Neural crest cell (in vitro differentiated cells): ENCODE results near the gene D2HGDH. TPM values are rescaled to one million over a fixed set of nuclear protein-coding genes. Genes with fewer than 3 reads are reported as not detected.

Experiments
- DNase-seq: peaks from one replicate; pipeline ENCODE4 v3.0.0; 2021; ENCODE audit warnings: low read depth, mixed read lengths, low spot score
- H3K27ac Mint-ChIP-seq: one replicate; pipeline ENCODE4 v1.8.0; 2021; ENCODE audit warnings: mild to moderate bottlenecking, mixed read lengths; ENCODE audit not compliant: unreplicated experiment
- H3K27me3 Mint-ChIP-seq: 2 replicates; pipeline ENCODE4 v1.8.0; 2021; ENCODE audit warnings: low read depth, mild to moderate bottlenecking, mixed read lengths
- H3K36me3 Mint-ChIP-seq: 2 replicates; pipeline ENCODE4 v1.8.0; 2021; ENCODE audit warnings: low read depth, mild to moderate bottlenecking, mixed read lengths
- H3K4me1 Mint-ChIP-seq: 2 replicates; pipeline ENCODE4 v1.8.0; 2021; ENCODE audit warnings: mixed read lengths
- H3K4me3 Mint-ChIP-seq: one replicate; pipeline ENCODE4 v1.8.0; 2021; ENCODE audit warnings: mild to moderate bottlenecking, mixed read lengths
- H3K9me3 Mint-ChIP-seq: 2 replicates; pipeline ENCODE4 v1.8.0; 2021; ENCODE audit warnings: mixed read lengths
- total RNA-seq: library from RNA; stranded (reverse); gene quantifications from 2 replicates; pipeline ENCODE4 v1.2.1, GENCODE V29; 2021
- TF ChIP-seq, protein P1 (sequence below): fragments of 200-600 bp; sonication (generic); conservative IDR thresholded peaks from 2 replicates; pipeline ENCODE4 v1.5.0; 2021; ENCODE audit warnings: antibody characterized with exemption, mild to moderate bottlenecking

D2HGDH gene
- total RNA-seq, 1 donor from 2014 or later = 17.7 TPM

- no peak overlapping the region for H3K27ac Mint-ChIP-seq
- no peaks in the 10 kb centered on the region for H3K27me3 Mint-ChIP-seq
- TF ChIP-seq, protein P1, sequence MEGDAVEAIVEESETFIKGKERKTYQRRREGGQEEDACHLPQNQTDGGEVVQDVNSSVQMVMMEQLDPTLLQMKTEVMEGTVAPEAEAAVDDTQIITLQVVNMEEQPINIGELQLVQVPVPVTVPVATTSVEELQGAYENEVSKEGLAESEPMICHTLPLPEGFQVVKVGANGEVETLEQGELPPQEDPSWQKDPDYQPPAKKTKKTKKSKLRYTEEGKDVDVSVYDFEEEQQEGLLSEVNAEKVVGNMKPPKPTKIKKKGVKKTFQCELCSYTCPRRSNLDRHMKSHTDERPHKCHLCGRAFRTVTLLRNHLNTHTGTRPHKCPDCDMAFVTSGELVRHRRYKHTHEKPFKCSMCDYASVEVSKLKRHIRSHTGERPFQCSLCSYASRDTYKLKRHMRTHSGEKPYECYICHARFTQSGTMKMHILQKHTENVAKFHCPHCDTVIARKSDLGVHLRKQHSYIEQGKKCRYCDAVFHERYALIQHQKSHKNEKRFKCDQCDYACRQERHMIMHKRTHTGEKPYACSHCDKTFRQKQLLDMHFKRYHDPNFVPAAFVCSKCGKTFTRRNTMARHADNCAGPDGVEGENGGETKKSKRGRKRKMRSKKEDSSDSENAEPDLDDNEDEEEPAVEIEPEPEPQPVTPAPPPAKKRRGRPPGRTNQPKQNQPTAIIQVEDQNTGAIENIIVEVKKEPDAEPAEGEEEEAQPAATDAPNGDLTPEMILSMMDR = no peak
- no peaks in the 10 kb centered on the region for H3K9me3 Mint-ChIP-seq
- H3K4me1 Mint-ChIP-seq = peaks cover 9% of the 10 kb centered on the region
- DNase-seq = no peak
- H3K4me3 Mint-ChIP-seq = no peak overlapping the region
- H3K36me3 Mint-ChIP-seq = no peaks in the 10 kb centered on the region
Measured at GRCh38 chr2:241775223-241776177, 41.1 kb downstream of the D2HGDH start.

DNA sequence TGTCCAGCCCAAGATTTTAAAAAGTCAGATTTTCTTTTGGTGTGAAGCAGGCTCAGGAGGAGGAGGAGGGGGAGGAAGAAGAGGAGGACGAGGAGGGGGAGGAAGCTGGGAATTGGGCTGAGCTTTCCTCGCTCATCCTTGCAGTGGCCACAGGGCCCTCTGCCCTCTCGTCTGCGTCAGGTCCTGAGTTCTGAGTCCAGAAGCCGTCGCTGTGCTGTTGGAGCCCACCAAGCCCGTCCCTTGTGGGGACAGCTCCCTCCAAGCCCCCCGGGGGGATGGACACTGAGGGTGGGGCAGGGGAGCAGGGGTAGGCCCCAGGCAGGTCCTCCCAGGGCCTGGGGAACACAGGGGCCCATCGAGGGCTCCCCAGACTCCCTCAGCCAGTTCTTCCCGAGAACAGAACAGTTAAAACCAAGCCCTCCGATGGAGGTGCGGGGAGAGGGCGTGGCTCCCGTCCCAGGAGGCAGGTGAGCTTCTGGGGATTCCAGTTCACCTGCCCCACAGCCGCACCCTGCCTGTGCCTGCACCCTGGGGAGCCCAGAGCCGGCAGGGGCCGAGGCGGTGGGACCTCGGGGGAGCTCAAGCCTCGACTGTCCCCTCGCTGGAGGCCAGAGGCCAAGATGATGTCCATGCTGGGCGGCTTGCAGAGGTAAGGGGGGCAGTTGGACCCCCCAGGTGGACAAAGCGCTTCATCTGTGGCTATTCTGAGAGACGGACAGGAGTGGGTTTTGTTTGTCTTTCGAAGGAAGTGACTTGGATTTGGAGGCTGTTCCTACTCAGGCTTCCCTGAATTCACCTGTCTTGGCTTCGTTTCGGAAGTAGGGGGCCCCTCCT, 42.1 kb downstream of the D2HGDH start, which contains the start of gene GAL3ST2:
Gene GAL3ST2, plus strand, starts transcription at position 487 of the 834 bp plus-strand sequence. Its CDS starts 134 bp downstream, at position 621.
- Mint-ChIP-seq H3K4me3 (no peak within 1 kb of the TSS), H3K27ac (no peak within 1 kb of the TSS), H3K4me1 (peaks cover 7% of the 10 kb centered on the region), H3K9me3 (peaks cover 3% of the 10 kb centered on the region), H3K27me3 (no peaks in the 10 kb centered on the region), H3K36me3 (peaks cover 3% of the 10 kb centered on the region)
- no peak for DNase-seq
- TF ChIP-seq, protein P1 = no peak

- TF ChIP-seq, protein P1 = no peak
- Mint-ChIP-seq H3K27me3 (no peaks in the 10 kb centered on the region), H3K27ac (no peak overlapping the region), H3K9me3 (peaks cover 3% of the 10 kb centered on the region), H3K4me3 (no peak overlapping the region), H3K4me1 (peaks cover 2% of the 10 kb centered on the region), H3K36me3 (peaks cover 3% of the 10 kb centered on the region)
- no peak for DNase-seq
Measured at GRCh38 chr2:241777170-241777685, 42.8 kb downstream of the D2HGDH start.

- Mint-ChIP-seq H3K27ac (no peak overlapping the region), H3K4me1 (no peaks in the 10 kb centered on the region), H3K4me3 (no peak overlapping the region), H3K9me3 (peaks cover 3% of the 10 kb centered on the region), H3K36me3 (peaks cover 3% of the 10 kb centered on the region), H3K27me3 (no peaks in the 10 kb centered on the region)
- TF ChIP-seq, protein P1 = no peak
- no peak for DNase-seq
Measured at GRCh38 chr2:241777686-241778627, 43.5 kb downstream of the D2HGDH start.
